GM15510 (cell line): Measurements from ENCODE around the gene CMIP.

Experiments used
- POLR2A ChIP-seq: IDR thresholded peaks from 3 replicates; pipeline ENCODE4 v1.6.1; 2011; ENCODE audit warnings: borderline replicate concordance; ENCODE audit not compliant: insufficient read length; ENCODE audit errors: extremely low read depth

CMIP gene

DNA sequence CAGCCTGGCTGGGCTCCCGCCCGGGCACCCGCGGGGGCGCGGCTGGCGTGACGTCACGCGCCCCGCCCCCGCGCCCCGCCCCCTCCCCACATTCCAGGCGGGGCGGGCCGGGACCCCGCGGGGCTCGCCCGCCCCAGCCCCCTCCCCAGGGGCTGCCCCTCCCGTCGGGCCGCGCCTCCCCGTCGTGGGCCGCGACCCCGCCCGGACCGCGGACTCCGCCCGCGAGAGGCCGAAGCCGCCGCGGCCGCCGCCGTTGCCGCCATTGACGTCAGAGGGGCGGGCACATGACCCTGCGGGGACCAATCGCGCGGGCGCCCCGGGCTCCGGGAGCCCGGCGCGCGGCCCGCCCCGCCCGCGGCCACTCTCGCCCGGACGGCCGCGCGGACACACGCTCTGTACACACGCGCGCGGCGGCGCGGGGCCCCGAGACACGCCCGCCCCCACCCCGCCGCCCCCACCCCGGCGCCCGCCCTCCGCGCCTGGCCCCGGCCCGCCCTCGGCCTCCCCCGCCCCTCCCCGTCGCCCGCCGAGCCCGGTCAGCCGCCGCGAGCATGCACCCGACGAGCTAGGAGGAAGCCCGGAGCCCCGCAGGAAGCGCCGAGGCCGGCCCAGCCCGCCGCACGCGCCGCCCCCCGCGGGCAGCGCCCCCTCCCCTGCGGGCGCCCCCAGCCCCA is at the start of gene CMIP:
CMIP (plus strand) TSS at position 361 of the 674 bp plus-strand sequence.
- peak; percentile 37 for TF ChIP-seq POLR2A

DNA sequence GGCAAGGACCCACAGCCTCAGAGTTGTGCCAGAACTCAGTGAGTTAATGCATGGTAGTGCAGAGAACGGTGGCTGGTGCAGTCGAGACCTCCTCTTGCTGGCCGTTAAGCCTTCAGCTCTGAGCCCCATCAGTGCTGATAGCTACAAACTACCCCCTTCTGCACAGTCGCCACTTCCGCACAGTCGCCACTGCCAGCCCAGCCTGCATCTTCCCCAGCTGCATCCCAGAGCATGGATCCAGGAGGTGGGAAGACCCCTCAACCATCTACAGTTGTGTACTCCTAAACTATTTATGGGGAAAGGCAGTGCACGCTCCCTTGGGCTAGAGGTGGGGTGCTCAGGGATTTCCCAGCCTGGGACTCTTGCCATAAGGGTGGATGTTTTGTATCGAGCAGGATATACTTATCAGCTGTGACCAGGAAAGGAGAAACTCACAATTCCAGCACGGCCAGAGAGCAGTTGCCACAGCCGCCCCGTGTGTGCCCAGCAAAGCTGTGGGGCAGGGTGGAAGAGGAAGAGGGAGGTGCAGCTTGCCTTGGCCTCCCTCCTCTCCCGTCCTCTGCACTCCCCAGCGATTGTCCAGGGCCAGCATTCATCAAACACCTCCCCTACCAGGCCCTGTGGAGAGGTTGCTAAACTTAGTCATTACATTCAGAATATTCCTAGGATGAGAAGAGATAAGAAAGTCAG is 49.5 kb upstream of the CMIP start:
- no peak for TF ChIP-seq POLR2A

DNA sequence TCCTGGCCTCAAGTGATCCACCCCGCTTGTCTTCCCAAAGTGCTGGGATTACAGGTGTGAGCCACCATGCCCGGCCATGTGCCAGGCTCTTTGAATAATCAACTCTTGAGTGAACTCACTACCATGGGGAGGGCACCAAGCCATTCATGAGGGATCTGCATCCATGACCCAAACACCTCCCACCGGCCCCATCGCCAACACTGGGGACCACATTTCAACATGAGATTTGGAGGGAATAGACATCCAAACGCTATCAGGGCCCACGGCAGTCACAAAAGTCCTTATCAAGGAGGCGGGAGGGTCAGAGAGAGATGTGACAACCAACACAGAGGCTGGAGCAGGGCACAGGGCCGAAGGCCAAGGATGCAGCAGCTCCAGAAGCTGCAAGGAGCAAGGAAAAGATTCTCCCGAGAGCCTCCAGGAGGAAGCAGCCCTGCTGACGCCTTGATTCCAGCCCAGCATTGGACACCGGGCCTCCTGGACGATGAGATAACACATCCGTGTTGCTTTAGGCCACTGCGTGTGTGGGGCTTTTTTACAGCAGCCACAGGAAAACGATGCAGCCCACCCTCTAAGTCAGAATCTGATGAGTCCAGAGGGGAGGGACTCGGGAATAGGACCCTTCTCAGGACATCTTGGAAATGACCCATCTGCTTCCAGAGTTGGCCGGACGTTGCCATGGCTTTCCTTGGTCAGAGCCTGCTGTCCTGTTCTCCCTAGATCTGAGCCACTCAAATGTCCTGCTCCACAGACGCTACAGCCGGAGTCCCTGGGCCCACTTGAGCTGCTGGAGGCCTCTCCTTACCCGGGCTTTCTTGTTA is 47.3 kb upstream of the CMIP start:
- no peak for TF ChIP-seq POLR2A

DNA sequence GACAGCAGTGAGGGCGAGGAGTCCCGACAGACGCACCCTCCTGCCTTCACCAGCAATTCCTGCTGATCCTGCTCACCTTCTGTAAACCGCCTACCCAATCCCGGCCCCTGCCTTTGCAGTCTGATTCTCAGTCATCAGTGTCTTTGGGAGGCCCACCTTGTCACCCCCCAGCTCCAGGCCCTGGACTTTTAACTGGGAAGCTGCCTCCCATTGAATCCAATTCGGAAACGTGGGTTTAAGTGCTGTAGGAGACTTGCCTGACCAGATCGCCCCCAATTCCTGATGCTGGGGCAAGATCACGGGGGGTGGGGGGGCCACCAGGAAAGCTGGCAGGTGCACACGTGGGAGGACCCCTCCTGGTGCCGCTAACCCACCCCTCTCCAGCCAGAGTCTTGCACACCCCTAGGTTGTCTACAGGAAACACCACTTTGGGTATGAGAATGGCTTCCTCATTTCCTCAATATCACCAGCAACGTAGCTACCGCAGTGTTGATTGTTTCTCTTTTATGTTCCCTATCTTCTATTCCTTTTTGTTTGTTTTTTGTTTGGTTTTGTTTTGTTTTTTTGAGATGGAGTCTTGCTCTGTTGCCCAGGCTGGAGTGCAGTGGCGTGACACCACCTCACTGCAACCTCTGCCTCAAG is 46.6 kb upstream of the CMIP start:
- TF ChIP-seq POLR2A: no peak

DNA sequence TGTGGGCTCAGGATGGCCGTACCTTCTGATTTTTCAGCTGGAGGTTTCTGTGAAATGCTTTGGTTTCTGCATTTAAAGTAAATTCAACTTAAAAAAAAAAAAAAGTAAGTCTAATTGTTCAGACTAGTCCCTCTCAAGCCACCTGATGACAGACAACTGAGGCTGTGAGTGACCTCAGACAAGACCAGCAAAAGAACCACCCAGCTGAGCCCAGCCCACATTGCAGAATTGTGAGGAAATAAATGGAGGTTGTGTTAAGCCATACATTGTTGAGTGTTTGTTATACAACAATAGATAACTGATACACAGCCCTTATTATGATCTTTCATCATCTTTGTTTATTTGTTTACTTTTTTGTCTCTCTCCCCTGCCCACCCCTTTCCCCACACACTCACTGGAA is 44.7 kb upstream of the CMIP start:
- TF ChIP-seq POLR2A: no peak

DNA sequence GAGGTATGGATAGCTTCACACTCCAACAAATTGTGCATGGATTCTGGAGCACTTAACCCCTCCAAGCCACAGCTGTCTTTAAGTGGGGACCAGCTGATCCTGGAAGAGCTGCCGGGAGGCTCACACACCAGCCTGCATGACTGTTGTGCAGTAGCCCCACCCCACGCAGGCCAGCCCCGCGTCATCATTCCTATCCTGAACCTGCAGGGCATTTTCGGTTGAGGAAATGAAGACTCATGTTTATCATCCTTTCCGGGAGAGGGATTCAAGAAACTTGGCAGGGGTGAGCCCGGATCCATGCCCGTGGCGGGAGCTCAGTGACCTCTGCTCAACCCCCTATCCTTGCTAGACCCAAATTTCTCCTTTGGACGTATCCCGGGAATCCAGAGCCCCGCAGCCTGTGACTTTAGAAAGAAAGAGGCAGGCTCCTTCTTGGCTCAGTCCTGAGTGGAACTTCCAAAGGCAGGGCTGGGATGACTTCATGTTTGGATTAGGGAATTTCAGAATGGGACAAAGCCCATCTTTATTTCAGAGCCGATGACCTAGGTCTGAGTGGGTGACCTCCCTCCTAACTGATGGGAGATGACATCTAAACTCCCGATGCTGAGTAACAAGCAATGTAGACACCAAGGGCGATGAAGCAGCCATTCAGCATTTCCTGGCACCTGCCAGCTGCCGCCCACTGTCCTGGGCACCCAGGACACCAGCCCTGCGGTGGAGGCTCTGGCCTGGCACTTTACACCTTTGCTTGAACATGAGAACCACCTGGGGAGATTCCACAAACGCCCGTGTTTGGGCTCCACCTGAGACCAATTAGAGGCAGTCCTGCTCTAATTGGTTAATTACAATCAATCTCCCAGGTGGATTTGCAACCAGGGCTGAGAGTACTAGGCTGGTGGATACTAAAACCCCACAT is 43.3 kb upstream of the CMIP start:
- TF ChIP-seq POLR2A: no peak

DNA sequence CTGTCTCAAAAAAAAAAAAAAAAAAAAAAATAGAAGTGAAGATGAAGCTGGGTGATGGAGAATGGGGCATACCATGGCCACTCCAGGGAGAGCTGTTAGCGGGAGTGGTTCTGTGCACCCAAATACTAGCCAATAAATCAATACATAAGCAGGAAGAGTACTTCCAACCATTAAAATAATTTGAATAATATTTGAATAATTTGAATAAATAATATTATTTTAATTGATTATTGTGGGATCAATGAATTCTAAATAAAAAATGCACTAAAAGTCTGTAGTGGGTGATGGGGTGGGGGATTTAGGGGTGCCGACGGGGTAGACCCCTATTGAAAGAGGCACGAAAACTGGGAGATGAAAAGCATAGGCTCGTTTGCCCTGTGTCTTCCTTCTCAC is 41.4 kb upstream of the CMIP start:
- TF ChIP-seq POLR2A: no peak

DNA sequence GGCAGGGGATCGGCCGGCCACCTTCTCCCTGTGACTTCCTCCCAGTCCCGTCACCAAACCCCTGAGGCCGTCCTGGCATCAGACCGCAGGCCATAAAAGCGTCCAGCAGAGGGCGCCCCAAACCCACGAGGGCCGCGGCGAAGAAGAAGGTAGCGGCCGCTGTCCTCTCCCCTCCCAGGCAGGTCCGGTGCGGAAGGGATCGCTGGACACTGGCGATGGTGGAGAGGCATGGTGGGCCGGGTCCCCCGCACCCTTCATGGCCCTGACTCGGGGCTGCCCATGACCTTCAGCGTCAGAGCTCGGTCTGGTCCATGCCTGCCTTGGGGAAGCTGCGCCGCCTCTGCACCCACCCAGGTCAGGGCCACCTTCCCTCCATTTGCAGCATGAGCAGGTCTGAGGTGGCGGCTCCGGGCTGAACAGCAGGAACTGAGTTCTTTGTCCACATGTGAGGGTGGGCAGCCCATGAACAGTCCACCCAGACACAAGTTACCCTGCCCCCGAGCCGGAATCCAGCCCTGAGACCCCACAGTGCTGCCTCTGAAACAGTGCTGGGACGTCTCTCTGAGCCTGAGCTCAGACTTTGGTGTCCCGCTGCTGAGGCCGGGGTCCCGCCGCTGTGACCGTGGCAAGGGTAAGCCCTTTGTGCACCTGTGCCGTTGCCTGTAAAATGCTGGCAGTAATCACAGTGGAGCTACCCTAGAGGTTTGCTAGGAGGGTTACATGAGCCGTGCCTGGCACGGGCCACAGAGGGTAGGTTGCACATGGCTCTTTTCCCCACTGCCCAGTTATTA is 40.8 kb upstream of the CMIP start:
- TF ChIP-seq POLR2A: no peak

DNA sequence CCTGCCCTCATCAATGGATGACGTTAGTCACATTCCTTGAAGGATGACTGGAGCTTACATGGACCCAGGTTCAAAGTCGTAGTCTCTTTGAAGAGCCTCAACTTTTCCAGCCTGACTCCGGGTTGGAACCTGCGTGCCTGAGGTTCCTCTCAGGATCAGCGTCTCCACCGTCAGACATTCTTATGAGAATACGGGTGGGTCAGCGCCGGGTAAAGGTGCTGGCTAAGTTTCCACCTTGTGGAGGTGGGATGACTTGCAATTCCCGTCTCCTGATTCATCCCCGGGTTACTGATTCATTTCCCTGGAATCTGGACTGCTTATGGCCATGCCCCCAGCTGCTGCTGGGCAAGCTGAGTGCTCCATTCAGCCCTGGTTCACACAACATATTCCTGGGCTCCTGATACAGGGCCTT is 38.9 kb upstream of the CMIP start:
- TF ChIP-seq POLR2A: no peak

DNA sequence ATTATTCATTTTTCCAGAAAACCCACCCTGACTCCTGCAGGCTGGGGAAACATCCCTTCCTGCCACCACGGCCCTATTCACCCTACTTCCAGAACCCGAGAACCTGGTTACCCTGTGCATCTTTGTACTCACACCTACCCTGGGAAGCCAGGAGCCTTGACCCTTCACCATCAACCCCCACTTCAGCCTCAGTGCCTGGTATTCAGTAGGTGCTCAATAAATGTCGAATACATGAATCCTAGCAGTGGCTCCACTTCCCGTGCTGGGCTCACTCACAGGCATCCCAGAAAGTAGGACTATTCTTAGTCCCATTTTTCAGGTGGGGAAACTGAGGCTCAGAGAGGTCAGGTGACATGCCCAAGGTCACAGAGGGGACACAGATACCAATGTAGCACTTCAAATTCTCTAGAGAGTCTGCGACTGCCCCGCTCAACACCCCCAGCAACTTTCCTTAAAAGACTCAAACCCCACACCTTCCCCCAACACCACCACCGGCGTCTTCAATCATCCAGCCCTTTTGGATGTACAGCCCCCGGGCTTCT is 36.1 kb upstream of the CMIP start:
- TF ChIP-seq POLR2A: no peak

DNA sequence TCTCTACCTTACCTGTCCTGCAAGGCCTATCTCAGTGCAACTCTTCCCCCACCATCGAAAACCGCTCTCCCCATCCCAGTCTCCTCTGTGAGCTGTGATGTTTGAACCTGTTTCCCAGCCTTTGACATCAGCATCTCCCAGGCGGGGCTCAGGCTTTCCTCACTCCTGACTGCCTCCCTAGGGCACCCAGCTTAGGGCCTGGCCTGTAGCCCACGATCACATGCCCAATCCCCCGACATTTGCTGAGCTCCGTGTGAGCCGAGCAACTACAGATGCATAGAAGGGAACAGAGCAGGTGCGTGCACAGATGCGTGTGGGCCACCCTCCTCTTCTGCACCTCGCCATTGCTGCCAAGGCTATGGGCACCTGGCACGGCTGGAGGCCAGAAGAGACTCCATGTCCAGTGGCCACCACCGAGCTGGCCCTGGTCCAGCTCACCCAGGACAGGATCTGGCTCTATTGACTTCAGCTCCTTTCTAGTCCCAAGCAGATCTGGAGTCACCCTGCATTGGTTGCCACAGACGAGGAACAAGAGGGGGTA is 35.5 kb upstream of the CMIP start:
- TF ChIP-seq POLR2A: no peak

DNA sequence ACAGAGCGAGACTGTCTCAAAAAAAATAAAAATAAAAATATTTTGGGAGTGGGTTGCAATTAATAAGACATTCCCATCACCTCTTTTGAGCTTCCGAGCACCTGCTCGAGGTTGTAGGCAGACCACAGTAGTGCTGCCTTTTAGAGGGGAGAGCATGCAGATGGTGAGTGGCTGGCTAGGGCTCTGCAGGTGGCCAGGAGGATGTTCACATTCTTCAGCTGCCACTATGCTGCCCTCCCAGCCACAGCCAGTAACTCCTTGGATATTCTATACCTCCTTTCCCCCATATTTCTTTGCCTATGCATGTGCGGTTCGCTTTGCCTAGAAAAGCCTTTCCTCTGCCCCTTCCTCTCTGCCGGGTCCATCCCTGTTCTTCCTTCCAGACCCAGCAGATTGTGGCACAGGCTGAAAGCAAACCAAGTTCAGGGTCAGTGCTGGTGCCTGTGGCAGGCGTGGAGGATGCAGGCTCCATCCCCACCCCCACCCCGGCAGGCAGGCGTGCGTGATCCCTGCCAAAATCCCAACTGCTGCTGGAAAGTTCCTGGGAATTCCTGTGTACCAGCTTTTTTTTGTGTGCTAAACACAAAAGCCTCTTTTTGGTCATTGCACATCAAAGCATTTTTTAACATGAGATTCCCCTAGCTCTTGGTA is 33.8 kb upstream of the CMIP start:
- no peak for TF ChIP-seq POLR2A
